HG03575 (cell line): ENCODE data around the gene STRIP1.

Experiments
- ATAC-seq: cut with Tn5 transposase; IDR thresholded peaks from one replicate; pipeline ENCODE4 v1.9.1; 2021; ENCODE audit not compliant: unreplicated experiment, insufficient number of reproducible peaks, low FRiP score; ENCODE audit errors: extremely low read depth

Gene STRIP1

GRCh38 chr1:110034451-110035235, at the start of gene STRIP1:
STRIP1 (plus strand) TSS chr1:110034624; CDS start chr1:110034638, 14 bp downstream.
- ATAC-seq = no peak

DNA sequence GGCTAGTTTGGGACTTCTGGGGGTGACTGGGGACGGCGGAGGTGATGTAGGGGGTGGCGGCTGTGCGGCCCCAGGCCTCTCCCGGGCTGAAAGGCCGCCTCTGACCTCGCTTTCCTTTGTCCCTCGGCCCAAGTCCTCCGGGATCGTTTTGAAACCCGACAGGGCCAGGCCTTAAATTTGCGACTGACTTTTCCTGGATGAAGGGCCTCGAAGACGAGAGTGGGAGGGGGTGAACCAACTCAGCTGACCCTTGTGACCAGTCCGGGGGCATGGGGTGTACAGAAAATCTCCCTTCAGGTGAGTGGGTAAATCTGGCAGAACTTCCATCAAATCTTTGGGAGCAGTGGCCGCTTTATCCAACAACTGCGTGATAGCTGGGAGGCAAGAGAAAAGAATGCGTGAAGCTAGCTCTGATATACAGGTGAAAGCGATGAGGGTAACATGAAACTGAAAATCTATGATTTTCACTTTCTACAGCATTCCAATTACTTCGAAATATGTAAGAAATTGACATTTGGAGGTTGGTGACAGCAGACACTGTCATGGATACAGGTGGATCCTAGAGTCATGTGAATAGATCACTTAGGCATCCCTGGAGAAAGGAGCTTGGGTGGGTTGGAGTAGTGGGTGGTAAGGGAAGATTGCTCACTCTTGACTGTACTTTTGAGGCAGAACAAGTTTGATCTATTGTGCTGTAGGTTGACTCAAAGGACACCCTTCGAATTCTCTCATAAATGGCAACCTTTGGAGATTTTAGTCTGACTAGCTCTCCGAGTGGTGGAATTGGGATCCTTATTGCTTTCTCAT, 49.0 kb upstream of the STRIP1 start:
- ATAC-seq = no peak

DNA sequence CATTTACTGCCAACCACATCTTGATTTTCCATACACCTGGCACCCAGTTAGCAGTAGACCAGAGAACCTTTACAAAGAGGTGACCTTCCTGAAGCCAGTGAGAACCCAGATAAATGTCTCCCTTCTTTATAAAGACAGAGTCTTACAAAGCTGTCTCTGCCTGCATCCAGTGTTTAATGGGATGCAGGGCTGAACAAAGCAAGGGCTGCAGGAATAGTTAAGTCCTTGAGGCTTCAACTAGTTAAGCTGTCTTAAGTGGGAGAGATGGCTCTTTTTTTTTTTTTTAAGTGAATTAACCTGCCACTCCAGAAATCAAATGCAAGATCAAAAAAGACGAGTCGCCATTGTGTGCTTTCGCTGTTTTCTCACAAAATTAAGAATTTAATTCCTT, 48.4 kb upstream of the STRIP1 start:
- no peak for ATAC-seq

GRCh38 chr1:109988349-109988914, 46.0 kb upstream of the STRIP1 start:
- ATAC-seq = no peak

DNA sequence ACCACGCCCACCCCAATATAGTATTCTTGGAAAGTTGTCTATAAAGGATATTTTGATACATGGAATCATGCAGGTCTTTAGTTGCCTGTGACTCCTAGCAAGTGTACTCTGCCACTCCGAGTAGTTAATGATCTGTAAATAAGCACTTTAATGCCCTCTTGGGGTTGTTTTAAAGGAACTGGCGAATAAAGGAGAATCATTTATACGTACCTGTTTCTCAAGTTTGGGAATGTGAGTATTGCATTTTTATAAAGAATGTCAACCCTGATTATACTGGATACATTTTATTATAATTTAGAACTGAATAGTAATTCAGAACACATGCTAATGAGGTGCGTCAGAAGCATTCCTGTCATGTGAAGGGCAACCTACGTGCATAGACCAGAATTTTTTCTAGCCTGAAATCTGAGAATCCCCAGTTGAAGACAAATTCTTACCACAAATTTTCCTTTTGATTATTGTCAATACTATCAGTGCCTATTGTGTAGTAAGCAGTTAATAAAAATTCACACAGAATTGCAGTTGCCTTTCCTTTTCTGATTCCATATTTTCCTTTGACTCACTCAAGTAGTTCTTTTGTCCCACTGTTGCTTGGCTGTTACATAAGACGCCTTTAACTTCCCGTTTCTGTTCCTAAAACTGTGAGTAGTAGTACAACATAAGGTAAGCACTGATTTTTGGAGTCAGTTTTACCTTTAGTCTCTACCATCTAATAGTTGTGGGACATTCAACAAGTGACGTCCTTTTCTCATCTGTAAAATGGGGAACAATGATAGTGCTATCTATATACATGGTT, 44.7 kb upstream of the STRIP1 start:
- no peak for ATAC-seq

GRCh38 chr1:109990302-109990653, 44.1 kb upstream of the STRIP1 start:
- no peak for ATAC-seq

GRCh38 chr1:109991400-109991925, 43.0 kb upstream of the STRIP1 start:
- ATAC-seq = no peak

DNA sequence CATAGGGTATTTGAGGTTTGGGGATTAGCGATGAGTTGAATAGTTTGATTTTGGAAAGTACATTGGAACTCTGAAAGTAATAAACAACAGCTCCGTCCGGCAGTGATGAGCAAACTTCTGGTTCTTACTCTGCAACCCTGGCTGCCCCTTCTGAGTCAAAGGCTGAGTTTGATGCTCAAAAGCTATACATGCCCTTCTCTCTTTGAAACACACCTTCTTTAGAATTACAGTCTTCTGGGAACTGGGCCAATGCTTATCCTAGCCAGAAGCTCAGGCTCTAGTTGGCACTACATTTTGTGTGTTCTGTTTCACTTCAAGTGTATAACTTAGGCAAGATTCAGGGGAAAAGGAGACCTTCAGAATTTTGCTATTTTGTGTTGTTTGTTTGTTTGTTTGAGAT, 40.5 kb upstream of the STRIP1 start:
- no peak for ATAC-seq

- no peak for ATAC-seq
Observed at GRCh38 chr1:109994654-109995053, 39.8 kb upstream of the STRIP1 start.

- no peak for ATAC-seq
Observed at GRCh38 chr1:109995536-109995935, 38.9 kb upstream of the STRIP1 start.

GRCh38 chr1:109996476-109996875, 37.9 kb upstream of the STRIP1 start:
- ATAC-seq = no peak

DNA sequence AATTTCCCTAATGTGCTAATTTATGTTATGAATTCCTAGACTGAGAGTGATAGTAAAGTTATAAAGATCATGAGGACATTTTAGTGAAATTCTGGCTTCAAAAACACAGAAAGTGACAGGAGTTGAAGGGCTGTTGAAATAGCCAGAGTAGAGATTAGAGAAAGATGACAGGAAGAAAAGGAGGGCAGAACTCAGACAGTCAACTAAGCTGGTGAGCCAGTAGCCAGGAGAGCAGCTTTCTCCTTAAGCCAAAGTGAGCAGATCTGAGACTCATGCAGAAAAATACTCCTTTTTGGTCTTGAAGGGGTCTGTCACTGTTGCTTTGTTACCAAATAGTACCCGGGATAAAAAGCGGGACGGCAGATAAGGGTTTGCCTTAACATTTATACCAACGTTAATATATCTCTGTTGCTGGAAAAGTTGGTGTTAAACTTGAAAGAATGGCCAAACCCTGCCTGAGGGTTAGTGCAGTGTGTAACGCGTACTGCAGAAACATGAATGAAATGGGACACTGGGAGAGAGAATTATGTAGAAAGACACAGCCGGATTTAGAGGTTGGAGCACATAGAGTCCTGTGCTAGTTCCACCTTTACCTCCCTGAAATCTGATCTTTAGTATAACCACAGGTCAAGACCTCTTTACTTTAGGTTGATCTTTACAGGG, 37.1 kb upstream of the STRIP1 start:
- no peak for ATAC-seq

DNA sequence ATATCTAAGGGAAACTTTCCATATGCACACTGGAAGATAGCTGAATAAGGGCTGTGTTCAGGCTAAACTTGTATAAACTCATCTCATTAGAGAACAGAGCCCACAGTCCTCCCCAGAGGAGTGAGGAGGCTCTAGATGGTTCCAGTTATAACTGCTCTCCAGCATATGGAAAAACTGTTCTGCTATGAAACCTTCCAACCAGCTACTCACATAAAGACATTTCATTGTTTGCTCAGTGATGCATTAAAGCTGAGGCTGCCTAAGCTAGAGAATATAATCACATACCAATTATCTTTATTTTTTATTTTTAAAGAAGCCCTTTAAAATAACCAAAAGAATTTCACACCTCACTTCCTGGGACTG, 36.6 kb upstream of the STRIP1 start:
- no peak for ATAC-seq

GRCh38 chr1:110002695-110003094, 31.7 kb upstream of the STRIP1 start:
- ATAC-seq = no peak

- no peak for ATAC-seq
Observed at GRCh38 chr1:110003747-110004428, 30.5 kb upstream of the STRIP1 start.

- ATAC-seq = no peak
Observed at GRCh38 chr1:110004583-110004982, 29.8 kb upstream of the STRIP1 start.

DNA sequence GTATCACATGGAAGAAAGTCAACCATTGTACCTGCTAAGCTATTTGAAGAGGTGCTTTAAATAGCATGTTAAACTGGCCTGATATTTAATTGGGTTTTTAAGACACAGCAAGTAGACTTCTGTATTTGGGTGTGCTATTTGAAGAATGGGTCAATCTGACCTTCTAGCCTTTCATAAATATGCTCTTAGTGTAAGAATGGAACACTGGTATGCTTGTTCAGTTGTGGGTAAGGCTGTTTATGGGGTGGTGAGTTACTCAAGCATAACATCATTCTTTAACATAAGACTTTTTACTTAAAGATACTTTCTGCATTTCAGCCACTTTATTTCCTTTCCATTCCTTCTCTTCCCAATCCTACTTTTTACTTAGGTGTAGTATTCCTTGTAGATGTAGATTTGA, 28.5 kb upstream of the STRIP1 start:
- ATAC-seq = no peak

DNA sequence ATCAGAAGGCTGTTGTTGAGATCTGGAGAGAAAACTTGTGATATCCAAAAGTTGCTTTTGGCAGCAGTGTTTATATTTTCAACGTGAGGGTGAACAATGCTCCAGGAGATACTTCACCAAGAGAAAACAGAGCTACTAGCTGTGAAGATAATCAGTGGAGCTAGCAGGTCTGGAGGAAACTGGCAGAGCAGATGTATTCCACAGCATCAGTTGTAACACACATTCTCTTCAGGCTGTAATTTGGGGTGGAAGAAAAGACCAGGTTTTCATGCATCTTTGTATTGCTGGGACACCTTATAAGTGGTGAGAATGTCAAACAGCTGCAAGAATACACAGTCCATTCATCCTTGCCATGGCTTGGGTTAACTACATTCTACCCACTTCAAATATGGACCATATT, 27.9 kb upstream of the STRIP1 start:
- ATAC-seq = no peak
